GM13976 (cell line): ENCODE measurements around the gene RPRD1A.

Source experiments
- DNase-seq: peaks from one replicate; pipeline ENCODE4 v3.0.0; 2012; ENCODE audit warnings: low spot score
- in situ Hi-C: fragments of 300-500 bp; cut with MboI; formaldehyde crosslinking; loops from one replicate; pipeline ENCODE4 v1.12.0; 2022; ENCODE audit warnings: low sequenced_read_pairs, mixed read lengths, inconsistent platforms; ENCODE audit not compliant: unreplicated experiment
- TF ChIP-seq, protein P1 (sequence below): IDR thresholded peaks from 2 replicates; pipeline ENCODE4 v1.5.1; 2012; ENCODE audit warnings: borderline replicate concordance, mild to moderate bottlenecking; ENCODE audit not compliant: insufficient read depth; ENCODE audit errors: extremely low read depth, missing control alignments, control extremely low read depth

RPRD1A gene

DNA sequence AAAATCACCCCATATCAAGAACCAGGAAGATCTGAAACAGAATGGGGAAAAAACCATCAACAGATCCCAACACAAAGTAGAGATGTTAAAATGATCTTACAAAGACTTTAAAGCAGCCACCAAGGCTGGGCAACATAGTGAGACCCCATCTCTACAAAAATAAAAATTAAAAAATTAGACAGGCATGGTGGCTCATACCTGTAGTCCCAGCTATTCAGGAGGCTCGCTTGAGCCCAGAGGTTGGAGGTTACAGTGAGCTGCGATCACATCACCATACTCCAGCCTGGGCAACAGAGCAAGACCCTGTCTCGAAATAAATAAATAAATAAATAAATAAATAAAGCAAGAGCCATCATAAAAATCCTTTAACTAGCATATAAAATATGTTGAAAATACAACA is 20.5 kb downstream of the RPRD1A start:
- TF ChIP-seq, protein P1, sequence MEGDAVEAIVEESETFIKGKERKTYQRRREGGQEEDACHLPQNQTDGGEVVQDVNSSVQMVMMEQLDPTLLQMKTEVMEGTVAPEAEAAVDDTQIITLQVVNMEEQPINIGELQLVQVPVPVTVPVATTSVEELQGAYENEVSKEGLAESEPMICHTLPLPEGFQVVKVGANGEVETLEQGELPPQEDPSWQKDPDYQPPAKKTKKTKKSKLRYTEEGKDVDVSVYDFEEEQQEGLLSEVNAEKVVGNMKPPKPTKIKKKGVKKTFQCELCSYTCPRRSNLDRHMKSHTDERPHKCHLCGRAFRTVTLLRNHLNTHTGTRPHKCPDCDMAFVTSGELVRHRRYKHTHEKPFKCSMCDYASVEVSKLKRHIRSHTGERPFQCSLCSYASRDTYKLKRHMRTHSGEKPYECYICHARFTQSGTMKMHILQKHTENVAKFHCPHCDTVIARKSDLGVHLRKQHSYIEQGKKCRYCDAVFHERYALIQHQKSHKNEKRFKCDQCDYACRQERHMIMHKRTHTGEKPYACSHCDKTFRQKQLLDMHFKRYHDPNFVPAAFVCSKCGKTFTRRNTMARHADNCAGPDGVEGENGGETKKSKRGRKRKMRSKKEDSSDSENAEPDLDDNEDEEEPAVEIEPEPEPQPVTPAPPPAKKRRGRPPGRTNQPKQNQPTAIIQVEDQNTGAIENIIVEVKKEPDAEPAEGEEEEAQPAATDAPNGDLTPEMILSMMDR: no peak
- in situ Hi-C loops: no loop called here
- DNase-seq: no peak

DNA sequence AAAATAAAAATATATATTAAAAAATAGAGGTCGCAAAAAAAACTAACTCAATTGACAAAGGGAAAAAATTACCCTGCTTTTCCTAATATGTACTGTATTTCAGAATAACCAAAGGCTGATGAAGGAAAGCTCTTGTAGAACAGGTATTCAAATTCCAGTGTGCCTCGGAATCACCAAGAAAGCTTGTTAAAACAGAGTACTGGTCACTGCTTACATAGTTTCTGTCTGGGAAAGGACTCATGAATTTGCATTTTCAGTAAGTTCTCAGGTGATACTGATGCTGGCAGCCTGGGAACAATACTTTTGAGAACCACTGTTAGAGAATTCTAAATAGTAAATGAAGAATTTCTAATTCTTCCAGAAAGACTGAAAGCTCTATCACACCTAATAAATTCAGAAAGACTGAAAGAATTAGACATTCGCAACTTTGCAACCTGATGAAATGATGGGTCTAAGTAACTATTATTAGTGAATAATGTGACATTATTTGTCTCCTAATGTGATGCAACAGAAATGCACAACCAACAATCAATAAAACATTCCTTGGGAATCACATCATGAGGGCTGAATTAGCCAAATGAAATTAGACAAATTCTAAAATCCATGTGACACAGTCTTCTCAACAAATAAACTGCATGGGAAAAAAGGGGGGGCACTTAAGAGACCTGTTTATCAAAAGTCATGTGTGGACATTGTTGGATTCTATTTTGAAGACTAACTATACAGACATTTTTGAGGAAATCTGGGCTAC is 21.9 kb downstream of the RPRD1A start:
- in situ Hi-C loops: no loop called here
- DNase-seq: no peak
- TF ChIP-seq, protein P1: no peak

DNA sequence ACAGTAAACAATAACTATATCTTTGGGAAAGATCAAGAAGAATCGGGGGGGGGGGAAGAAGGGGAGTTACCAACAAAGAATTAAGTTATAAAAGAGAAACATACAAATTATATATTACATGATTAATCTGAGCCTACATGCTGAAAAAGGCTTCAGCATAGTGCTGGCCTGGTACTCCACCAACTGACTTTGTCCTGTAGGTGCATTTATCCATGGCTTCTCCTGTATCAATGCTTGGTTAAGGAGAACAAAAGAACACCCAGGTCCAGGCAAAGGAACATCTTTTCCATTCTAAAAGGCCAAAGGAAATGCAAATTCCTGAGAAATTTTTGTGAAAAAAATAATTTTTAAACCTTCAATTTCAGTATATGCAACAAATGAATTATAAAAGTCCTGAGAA is 24.2 kb downstream of the RPRD1A start:
- in situ Hi-C loops: no loop called here
- no peak for DNase-seq
- TF ChIP-seq, protein P1: no peak

DNA sequence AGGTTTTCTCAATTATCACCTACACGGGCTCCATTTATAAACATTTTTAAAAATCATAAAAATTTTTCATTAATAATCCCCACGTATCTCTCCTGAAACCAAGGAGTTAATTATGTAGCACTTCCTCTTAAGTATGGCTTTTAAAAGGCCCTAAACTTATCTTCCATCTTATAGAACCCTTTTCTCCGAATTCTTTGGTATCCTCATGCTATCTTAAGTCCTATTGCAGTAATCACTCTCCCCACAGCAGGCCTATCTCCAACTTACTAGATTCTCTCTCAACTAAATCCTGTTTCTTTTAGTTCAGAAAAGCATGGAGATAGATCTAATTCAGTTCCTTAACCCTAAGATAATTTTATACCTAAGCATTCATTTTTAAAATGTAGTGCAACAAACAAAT is 26.2 kb downstream of the RPRD1A start:
- DNase-seq: no peak
- TF ChIP-seq, protein P1: no peak
- in situ Hi-C loops: no loop called here

DNA sequence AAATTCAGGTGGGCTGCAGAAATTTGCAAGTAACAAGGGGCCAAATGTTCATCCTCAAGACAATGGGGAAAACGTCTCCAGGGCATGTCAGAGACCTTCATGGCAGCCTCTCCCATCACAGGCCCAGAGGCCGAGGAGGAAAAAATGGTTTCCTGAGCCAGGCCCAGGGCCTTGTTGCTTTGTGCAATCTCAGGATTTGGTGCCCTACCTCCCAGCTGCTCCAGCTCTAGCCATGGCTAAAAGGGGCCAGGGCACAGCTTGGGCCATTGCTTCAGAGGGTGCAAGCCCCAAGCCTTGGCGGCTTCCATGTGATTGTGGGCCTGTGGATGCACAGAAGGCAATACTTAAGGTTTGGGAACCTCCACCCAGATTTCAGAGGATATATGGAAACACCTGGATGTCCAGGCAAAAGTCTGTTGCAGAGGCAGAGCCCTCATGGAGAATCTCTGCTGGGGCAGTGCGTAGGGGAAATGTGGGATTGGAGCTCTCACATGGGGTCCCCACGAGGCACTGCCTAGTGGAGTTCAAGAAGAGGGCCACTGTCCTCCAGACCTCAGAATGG is 29.2 kb downstream of the RPRD1A start:
- TF ChIP-seq, protein P1: no peak
- in situ Hi-C loops: no loop called here
- no peak for DNase-seq

DNA sequence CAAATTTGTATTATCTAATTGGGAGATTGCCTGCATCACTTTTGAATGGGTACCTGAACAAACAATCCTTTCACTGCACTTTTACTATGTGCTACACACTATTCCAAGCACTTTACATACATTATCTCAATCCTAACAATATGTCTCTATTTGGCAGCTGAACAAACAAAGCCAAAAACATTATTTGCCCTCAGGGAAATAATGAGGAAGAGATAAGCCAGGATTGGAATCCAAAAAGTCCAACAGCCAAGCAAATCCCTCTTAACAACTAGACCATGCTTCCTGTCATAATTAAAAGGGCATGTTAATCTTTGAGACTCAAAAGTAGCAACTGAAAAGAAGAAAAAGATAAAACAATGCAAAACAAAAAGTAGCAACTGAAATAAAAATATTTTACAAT is 32.1 kb downstream of the RPRD1A start:
- in situ Hi-C loops: no loop called here
- TF ChIP-seq, protein P1: no peak
- DNase-seq: no peak
